K562 (cell line): ENCODE results near the gene VWA3A. TPM values are rescaled to one million over a fixed set of nuclear protein-coding genes. Genes with fewer than 3 reads are reported as not detected.
A peak's percentile ranks its signal among the peaks of the same experiment; 100 is the strongest.

Experiments
- ATAC-seq: fragments of 200-7000 bp; cut with Tn5 transposase; 3 replicates; pipeline ENCODE4 v1.9.1; 2020; ENCODE audit warnings: moderate library complexity
- BruUV-seq: library from RNA; stranded (reverse); fragments of 400-500 nt; replicated peaks from 2 replicates; lab custom pipeline; 2021; lab: Mats Ljungman, UMichigan
- CTCF ChIA-PET: fragments of 300-600 bp; formaldehyde crosslinking; extraction: SDS; loops from one replicate; lab custom pipeline; 2021; ENCODE audit warnings: low intra/inter-chr PET ratio; lab: Yijun Ruan, JAX
- POLR2A ChIA-PET: fragments of 300-600, 350-650 bp; sonication (Branson Sonifier 250); formaldehyde crosslinking; extraction: SDS; loops from one replicate; lab custom pipeline; 2021; ENCODE audit warnings: antibody characterized with exemption, inconsistent platforms; lab: Yijun Ruan, JAX
- DNase-seq, 4 experiments: peaks; one replicate each; pipeline versions ENCODE4 v3.0.0 to v3.0.0-alpha.2; 2011 to 2018; ENCODE audit warnings: low spot score in 3 of 4, mixed read lengths in 3 of 4; ENCODE audit errors: extremely low read depth in 1 of 4
- FAIRE-seq: peaks from 2 replicates; lab custom pipeline; 2011; peaks lifted over from hg19 to GRCh38; lab: Jason Lieb, UNC
- H2AFZ ChIP-seq: 2 replicates; pipeline ENCODE4 v1.6.0; 2011; ENCODE audit warnings: low read depth, low read length, control low read depth, inconsistent platforms
- H3K27ac ChIP-seq: fragments of 200-600 bp; 3 replicates; pipeline ENCODE4 v1.8.0; 2011; ENCODE audit warnings: low read depth, mild to moderate bottlenecking, control low read depth, inconsistent platforms, low read length, moderate library complexity, mixed read lengths; ENCODE audit errors: extremely low read depth
- H3K27me3 ChIP-seq, 2 experiments: fragments of 300-600 bp in 1 of 2; 2 replicates in 1 of 2; 3 replicates in 1 of 2; pipeline versions ENCODE4 v1.6.0 to v1.8.0; 2011; ENCODE audit warnings: inconsistent platforms in 2 of 2, low read length in 2 of 2, mild to moderate bottlenecking in 1 of 2, mixed read lengths in 1 of 2, moderate library complexity in 1 of 2; ENCODE audit not compliant: control insufficient read depth in 2 of 2, insufficient read depth in 2 of 2
- H3K36me3 ChIP-seq: fragments of 300-600 bp; 3 replicates; pipeline ENCODE4 v1.8.0; 2011; ENCODE audit warnings: mild to moderate bottlenecking, low read length, inconsistent platforms; ENCODE audit not compliant: control insufficient read depth, insufficient read depth
- H3K4me1 ChIP-seq, 2 experiments: fragments of 200-600 bp in 1 of 2; replicated peaks in 1 of 2; 2 replicates in 1 of 2; 3 replicates in 1 of 2; pipeline versions ENCODE4 v1.5.1 to v1.8.0; 2011; ENCODE audit warnings: inconsistent platforms in 2 of 2, low read length in 2 of 2, mild to moderate bottlenecking in 1 of 2, mixed read lengths in 1 of 2, moderate library complexity in 1 of 2; ENCODE audit not compliant: control insufficient read depth in 2 of 2, insufficient read depth in 2 of 2
- H3K4me2 ChIP-seq: 2 replicates; pipeline ENCODE4 v1.6.1; 2011; ENCODE audit warnings: low read length, control low read depth, inconsistent platforms, mixed read lengths; ENCODE audit not compliant: insufficient read depth
- H3K4me3 ChIP-seq: fragments of 200-600 bp; sonication (generic), shearing (Covaris generic); 2 replicates; pipeline ENCODE4 v1.5.1; 2016; ENCODE audit warnings: control low read depth, inconsistent platforms
- H3K79me2 ChIP-seq: fragments of 200-600 bp; 3 replicates; pipeline ENCODE4 v1.8.0; 2011; ENCODE audit warnings: low read length, inconsistent platforms; ENCODE audit not compliant: control insufficient read depth, insufficient read depth
- H3K9ac ChIP-seq, 2 experiments: 2 replicates each; pipeline versions ENCODE4 v1.6.0 to v1.6.1; 2011; ENCODE audit warnings: low read depth in 2 of 2, low read length in 2 of 2, control low read depth in 1 of 2, inconsistent platforms in 1 of 2, mild to moderate bottlenecking in 1 of 2, mixed read lengths in 1 of 2; ENCODE audit not compliant: insufficient read depth in 1 of 2
- H3K9me1 ChIP-seq: one replicate; pipeline ENCODE4 v1.6.0; 2011; ENCODE audit warnings: inconsistent platforms, mild to moderate bottlenecking, low read length, moderate library complexity; ENCODE audit not compliant: control insufficient read depth, insufficient read depth
- H3K9me3 ChIP-seq: replicated peaks from 2 replicates; pipeline ENCODE4 v1.5.1; 2011; ENCODE audit warnings: low read depth, low read length, inconsistent platforms; ENCODE audit not compliant: control insufficient read depth, insufficient read depth
- H4K20me1 ChIP-seq: replicated peaks from 2 replicates; pipeline ENCODE4 v1.6.1; 2011; ENCODE audit warnings: low read length, inconsistent platforms, mixed read lengths; ENCODE audit not compliant: control insufficient read depth, insufficient read depth
- FOSL1 ChIP-seq: fragments of 200-800 bp; sonication (Bioruptor generic); conservative IDR thresholded peaks from 2 replicates; pipeline ENCODE4 v1.6.1; 2016; ENCODE audit warnings: missing genetic modification characterization, missing compliant biosample characterization
- KDM1A ChIP-seq, 2 experiments: fragments of 450-650 bp; IDR thresholded peaks; 2 replicates each; pipeline ENCODE4 v1.6.1; 2016; ENCODE audit warnings: mild to moderate bottlenecking in 2 of 2
- MAFF ChIP-seq: IDR thresholded peaks from 2 replicates; pipeline ENCODE4 v1.6.1; 2012; ENCODE audit warnings: low read length, improper control_type of control experiment
- ZBTB17 ChIP-seq: fragments of 450-650 bp; formaldehyde crosslinking; IDR thresholded peaks from 2 replicates; pipeline ENCODE4 v1.4.0; 2020; ENCODE audit warnings: mild to moderate bottlenecking
- ZNF76 ChIP-seq: fragments of 250-450 bp; sonication (Bioruptor Pico); IDR thresholded peaks from 2 replicates; pipeline ENCODE4 v1.4.0; 2020; ENCODE audit warnings: mild to moderate bottlenecking, moderate library complexity, borderline replicate concordance
- WGBS: fragments of 100-300 bp; shearing (Covaris generic); methylation state at CpG from one replicate; pipeline ENCODE4 v1.1.6; 2016; ENCODE audit warnings: low coverage, mixed read lengths; ENCODE audit not compliant: insufficient coverage; ENCODE audit errors: missing lambda C conversion rate; 5-methylcytosine and 5-hydroxymethylcytosine counted together
- in situ Hi-C: fragments of 300-500 bp; cut with MboI; formaldehyde crosslinking; loops from 4 replicates; pipeline ENCODE4 v1.15.0; 2018; ENCODE audit warnings: inconsistent platforms, mixed read lengths
- intact Hi-C: fragments of 100-400 bp; cut with micrococcal nuclease; formaldehyde crosslinking; loops from 2 replicates; pipeline ENCODE4 v1.14.2; 2022
- polyA plus RNA-seq, 8 experiments: library from polyadenylated mRNA; depleted of rRNA in 4 of 8; stranded (reverse) in 5 of 8; unstranded in 3 of 8; fragments of >200 nt; fragmentation: Nextera tagmentation in 2 of 8; fragmentation: Illumina TruSeq in 1 of 8; extraction: Ambion mirVana in 2 of 8; extraction: Trizol in 1 of 8; gene quantifications; 2 replicates each; pipeline versions ENCODE4 v1.2.1 to v1.2.3, GENCODE V29; 2011 to 2014; ENCODE audit warnings: inconsistent platforms in 1 of 8, missing spikeins in 1 of 8
- total RNA-seq, 7 experiments: library from RNA; depleted of rRNA in 6 of 7; stranded (reverse); fragments of >200 nt in 6 of 7; fragmentation: Illumina TruSeq in 2 of 7; extraction: Trizol in 2 of 7; gene quantifications; 2 replicates each; pipeline versions ENCODE4 v1.2.1 to v1.2.3, GENCODE V29; 2011 to 2021; ENCODE audit warnings: low replicate concordance in 1 of 7
- TF ChIP-seq, protein P1 (sequence below): sonication (generic); formaldehyde crosslinking; IDR thresholded peaks from 2 replicates; pipeline ENCODE4 v1.8.1; 2023; ENCODE audit warnings: mild to moderate bottlenecking, missing genetic modification reagents
- TF ChIP-seq, protein P2 (sequence below): fragments of 250-450 bp; sonication (Bioruptor Pico); IDR thresholded peaks from 2 replicates; pipeline ENCODE4 v1.5.1; 2021; ENCODE audit warnings: mild to moderate bottlenecking

Gene VWA3A
- total and polyA plus RNA-seq, 9 of the 15 experiments (the other 6 are each of a cell fraction or from before 2014, with no cell fraction given) = not detected

GRCh38 chr16:22195445-22195694 lies 103.0 kb downstream of the VWA3A start (continued):
- TF ChIP-seq, protein P1, sequence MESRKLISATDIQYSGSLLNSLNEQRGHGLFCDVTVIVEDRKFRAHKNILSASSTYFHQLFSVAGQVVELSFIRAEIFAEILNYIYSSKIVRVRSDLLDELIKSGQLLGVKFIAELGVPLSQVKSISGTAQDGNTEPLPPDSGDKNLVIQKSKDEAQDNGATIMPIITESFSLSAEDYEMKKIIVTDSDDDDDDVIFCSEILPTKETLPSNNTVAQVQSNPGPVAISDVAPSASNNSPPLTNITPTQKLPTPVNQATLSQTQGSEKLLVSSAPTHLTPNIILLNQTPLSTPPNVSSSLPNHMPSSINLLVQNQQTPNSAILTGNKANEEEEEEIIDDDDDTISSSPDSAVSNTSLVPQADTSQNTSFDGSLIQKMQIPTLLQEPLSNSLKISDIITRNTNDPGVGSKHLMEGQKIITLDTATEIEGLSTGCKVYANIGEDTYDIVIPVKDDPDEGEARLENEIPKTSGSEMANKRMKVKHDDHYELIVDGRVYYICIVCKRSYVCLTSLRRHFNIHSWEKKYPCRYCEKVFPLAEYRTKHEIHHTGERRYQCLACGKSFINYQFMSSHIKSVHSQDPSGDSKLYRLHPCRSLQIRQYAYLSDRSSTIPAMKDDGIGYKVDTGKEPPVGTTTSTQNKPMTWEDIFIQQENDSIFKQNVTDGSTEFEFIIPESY = no peak
- TF ChIP-seq, all 486 proteins: peak for 6

DNA sequence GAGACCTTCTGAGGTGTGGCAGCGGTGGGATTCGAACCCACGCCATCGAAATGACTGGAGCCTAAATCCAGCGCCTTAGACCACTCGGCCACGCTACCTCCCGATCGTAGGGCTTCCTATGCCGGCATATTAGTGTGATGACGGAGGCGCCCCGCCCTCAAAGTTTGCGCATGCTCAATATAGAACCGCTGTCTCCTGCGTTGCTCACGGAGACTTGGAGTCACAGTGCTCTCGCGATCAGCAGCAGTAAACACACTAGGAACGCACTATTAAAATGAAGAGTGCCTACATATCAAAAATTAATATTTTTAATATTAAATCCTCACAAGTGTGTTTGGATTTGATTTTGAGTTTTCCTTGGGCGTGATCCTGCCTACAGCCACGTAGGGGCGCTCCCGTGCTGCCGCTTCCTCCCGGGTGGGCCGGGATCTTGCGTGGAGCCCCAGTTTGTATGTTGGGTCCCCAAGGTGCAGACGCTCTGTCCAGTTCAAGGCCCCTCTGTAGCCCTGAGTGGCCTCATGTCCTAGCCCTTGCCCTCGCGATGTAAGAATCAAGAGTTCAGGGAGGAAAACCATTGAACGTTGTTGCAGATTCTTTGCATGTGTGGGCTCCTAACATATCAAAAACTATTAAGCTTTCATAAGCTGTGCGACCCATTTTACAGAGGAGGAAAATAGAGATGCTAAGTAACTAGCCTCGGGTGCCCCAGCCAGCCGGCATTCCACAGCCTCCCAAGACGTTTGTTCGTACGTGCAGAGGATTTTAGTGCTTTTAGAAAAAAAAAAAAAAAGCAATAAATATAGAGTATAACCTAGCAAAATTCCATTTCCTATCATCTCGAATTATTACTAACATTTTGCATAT lies 103.6 kb downstream of the VWA3A start:
- FAIRE-seq (peak; percentile 58), ATAC-seq (peak; percentile 62), DNase-seq (peak; percentile 69 to 91 (median 76))
- Histone ChIP-seq H3K36me3 (no peaks in the 10 kb centered on the region; the same call in 2 of the 3 replicates), H3K9me3 (no peaks in the 10 kb centered on the region), H3K79me2 (no peaks in the 10 kb centered on the region; the same call in 2 of the 3 replicates), H3K9ac (peak overlapping the region; percentile 70 to 94), H3K4me1 (peaks cover 20 to 22% of the 10 kb centered on the region in 2 experiments; a peak in 4 of 5 replicates), H3K9me1 (no peaks in the 10 kb centered on the region), H2AFZ (peak overlapping the region; percentile 96), H3K4me3 (peak overlapping the region; percentile 56), H4K20me1 (no peaks in the 10 kb centered on the region), H3K27ac (peak overlapping the region; percentile 54; the same call in 2 of the 3 replicates), H3K4me2 (peak overlapping the region; percentile 93), H3K27me3 (no peaks in the 10 kb centered on the region)
- no TSS peak for BruUV-seq
- intact Hi-C loops (loop anchor here (1.0 to 5.0 kb wide), 3 partner anchors 101 to 1039 kb away; partner anchors contain the start of genes CDR2, LDAF1 and POLR3E), in situ Hi-C loops (no loop called here)
- ChIA-PET POLR2A (interaction anchor here (0.6 to 1.4 kb wide), 3 partner anchors 56 to 101 kb away, joined by 3 to 7 read pairs (median 7); partner anchors contain the start of gene POLR3E), CTCF (interaction anchor here (3.1 kb wide), 1 partner anchor 101 kb away, joined by 49 read pairs; the partner anchor contains the start of gene POLR3E)
- WGBS = 2% methylated on average over 38 of the region's 39 CpGs
- TF ChIP-seq ZBTB17 (CRISPR knock-in tag) (0 out of 2 replicates have a peak, but pooled peaks have one; percentile 6), KDM1A (IDR thresholded peaks at IDR 0.05) (peak; percentile 38 to 76; a peak in 3 of 4 replicates), ZNF76 (CRISPR knock-in tag) (no peak), FOSL1 (tag) (no peak), MAFF (0 out of 2 replicates have a peak, but pooled peaks have one; percentile 17)
- TF ChIP-seq, protein P2, sequence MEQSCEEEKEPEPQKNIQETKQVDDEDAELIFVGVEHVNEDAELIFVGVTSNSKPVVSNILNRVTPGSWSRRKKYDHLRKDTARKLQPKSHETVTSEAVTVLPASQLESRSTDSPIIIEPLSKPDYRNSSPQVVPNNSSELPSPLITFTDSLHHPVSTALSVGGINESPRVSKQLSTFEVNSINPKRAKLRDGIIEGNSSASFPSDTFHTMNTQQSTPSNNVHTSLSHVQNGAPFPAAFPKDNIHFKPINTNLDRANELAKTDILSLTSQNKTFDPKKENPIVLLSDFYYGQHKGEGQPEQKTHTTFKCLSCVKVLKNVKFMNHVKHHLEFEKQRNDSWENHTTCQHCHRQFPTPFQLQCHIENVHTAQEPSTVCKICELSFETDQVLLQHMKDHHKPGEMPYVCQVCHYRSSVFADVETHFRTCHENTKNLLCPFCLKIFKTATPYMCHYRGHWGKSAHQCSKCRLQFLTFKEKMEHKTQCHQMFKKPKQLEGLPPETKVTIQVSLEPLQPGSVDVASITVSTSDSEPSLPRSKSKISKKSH (CRISPR knock-in tag) = no peak
